GM18870 (cell line): Measurements from ENCODE around the gene CTXN1.
"Not testable (repeated sequence)": the region's sequence is repeated elsewhere in the genome, so short reads cannot be mapped to it uniquely, and the experiment has no call there.

ENCODE experiments used
- ATAC-seq: cut with Tn5 transposase; IDR thresholded peaks from one replicate; pipeline ENCODE4 v1.9.1; 2021; ENCODE audit warnings: moderate library complexity; ENCODE audit not compliant: unreplicated experiment

The CTXN1 gene

DNA sequence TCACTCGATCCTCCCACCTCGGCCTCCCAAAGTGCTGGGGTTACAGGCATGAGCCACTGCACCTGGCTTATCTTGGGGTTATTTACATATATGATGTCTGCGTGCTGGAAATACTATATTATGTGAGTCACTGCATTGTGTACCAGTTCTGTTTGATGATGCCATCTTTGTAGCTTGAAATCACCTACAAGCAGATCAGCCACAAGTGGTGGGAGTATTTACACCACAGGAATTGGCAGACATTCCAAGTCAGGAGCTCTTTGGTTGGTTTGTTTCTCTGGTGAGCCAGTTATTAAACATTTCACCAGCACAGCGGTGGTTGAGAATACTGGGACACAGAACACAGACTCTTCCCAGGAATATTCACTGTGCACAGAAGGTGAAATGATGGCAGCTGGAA lies 22.0 kb upstream of the CTXN1 start:
- ATAC-seq: no peak

DNA sequence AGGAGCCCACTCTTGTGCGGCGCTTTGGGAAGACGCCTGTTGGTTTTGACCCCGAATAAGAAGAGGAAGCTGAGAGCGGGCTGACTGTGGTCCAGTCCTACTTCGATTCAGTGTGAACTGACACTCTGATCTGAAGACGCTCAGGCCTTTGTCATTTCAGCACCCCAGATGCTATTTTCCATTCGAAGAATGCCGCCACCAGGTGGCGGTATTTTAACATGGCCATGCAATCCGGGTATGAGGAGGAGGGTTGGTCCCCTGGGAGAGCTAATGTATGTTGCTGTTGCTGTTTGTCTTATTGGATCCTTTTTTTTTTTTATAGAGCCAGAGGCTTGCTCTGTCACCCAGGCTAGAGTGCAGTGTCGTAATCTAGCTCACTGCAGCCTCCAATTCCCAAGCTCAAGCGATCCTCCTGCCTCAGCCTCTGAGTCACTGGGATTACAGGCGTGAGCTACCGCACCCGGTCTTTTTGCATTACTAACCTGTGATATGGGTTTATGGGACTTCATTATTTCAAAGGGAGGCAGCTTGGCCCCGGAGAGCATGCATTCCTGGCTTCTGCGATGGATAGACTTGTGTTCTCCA lies 18.3 kb upstream of the CTXN1 start:
- ATAC-seq: peak; percentile 23

DNA sequence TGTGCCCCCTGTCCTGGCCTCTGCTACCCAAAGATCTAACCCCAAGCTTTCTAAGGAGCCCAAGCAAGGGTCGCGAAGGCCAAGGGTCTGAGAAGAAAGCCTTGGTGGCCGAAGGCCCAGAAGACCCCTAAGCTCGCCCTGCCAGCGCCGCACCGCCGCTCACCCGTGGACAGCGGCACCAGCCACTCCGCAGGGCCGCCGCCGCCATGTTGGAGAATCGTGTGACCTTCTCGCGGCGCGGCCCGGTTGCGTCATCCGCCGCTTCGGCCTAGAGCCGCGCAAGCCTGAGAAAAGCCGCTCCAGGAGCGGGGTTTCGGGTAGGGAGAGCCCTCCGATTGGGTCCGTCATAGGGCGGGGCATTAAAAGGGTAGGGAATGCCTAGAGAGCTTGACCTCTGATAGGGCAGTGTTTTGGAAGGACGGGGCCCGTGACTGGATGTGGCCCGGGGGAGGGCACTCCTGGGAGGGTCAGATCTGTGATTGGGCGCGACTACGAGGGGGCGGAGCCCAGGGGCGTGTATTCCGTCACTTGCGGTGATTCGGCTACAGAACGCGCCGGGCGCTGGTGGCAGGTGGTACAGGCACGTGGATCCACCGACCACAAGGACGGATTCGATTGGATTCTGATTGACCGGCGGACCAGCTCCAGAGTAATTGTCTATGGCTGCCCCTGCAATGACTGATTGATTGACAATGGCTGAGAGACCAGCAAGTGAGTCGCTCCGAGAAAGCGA lies 17.7 kb upstream of the CTXN1 start, which contains the start of gene TIMM44:
Gene TIMM44, minus strand, starts transcription at position 223 of the 733 bp plus-strand sequence. Its CDS starts 15 bp downstream, at position 208.
- ATAC-seq: peak; percentile 93

GRCh38 chr19:7942981-7943443 lies 17.1 kb upstream of the CTXN1 start:
- no peak for ATAC-seq

DNA sequence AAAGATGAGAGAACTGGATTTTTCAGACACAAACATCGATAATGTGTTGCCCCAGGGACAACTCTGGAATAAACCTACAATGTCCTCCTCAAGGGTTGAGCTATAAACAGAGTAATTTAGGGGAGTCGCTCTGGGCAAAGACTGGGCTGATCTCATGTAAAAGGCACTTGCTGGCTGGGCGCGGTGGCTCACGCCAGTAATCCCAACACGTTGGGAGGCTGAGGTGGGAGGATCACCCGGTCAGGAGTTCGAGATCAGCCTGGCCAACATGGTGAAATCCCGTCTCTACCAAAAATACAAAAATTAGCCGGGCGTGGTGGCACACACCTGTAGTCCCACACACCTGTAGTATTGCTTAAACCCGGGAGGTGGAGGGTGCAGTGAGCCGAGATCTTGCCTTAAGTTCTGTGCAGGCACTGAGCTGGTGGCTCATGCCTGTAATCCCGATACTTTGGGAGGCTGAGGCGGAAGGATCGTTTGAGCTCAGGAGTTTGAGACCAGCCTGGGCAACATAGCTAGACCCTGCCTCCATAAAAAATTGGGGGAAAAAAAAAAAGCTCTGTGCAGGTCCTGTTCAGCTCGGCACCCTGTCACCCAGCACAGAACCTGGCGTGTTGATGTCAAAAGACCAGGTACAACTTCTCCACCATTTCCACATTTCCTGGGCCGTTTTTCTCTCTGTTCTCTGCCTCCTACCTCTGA lies 16.1 kb upstream of the CTXN1 start:
- no peak for ATAC-seq

DNA sequence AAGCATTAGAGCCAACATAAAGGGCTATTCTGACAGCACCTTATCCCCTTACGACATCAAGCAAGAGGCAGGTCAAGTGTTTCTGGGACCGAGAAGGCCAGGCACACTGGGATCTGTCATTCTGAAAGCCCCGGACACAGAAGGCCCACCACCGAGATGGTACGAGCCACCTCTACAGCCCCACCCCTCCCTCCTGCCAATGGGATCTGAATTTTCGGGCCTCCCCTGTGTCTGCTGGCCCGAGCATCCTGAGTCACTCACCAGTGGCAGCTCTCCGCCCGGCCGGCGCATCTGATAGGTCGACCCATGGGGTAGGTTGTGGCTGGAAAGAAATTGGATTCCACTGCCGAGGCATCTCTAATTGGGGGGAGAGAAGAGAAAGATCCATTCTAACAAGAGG lies 14.9 kb upstream of the CTXN1 start:
- ATAC-seq: no peak

DNA sequence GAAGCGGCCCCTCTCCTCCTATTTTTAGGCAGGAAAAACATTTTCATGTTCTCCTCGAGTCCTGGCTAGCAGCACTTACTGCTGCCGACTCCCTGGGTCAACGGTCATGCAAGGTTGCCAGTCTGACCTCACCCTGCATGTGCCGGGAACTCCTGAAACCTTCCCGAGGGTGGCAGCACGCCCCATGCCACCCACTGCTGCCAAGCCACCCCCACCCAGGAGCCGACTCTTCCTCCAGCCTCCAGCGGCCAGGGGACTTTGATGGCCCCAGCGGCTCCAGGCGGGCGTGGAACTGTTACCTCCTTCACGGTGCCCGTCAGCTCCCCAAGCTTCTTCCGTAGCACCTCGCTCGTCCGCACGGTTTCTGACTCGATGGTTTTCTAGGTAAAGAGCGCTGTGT lies 8.8 kb upstream of the CTXN1 start:
- no peak for ATAC-seq

DNA sequence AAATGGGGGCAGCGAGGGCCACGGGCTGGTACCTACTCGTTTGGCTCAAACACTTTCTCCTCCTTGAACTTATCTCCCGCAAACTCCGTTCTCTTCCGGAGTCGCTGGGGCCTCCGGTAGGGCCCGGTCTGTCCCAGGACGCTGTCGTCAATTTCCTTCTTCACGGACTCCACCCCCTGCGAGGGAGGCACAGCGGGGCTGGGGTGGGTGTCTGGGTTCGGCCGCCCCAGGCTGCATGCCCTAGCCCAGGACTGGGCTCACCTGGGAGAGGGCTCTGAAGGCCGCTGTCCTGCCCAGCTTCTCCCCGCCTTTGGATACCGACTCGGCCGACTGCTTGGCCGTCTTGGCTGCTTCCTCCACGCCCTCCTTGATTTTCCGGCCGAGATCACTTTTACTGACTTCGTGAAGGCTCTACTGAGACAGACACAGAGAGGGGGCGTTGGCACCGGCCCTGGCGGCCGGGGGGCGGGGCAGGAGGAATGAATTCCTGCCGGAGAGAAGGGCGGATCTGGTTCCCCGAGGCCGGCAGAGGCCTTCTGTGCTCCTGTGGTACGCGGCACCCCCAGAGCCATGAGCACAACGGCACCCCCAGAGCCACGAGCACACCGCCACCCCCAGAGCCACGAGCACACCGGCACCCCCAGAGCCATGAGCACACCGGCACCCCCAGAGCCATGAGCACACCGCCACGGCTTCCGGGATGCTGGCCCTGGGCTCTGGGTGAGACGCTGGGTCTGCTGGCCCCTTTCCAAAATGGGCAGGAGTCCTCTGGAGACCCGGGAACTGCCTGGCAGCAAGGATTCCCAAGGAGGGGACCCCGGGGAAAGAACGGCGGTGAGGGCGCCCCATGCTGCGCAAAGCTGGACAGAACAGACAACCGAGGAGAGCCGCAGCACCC lies 8.1 kb upstream of the CTXN1 start:
- ATAC-seq: no peak

- ATAC-seq: no peak
Measured at GRCh38 chr19:7933411-7933810, 7.5 kb upstream of the CTXN1 start.

DNA sequence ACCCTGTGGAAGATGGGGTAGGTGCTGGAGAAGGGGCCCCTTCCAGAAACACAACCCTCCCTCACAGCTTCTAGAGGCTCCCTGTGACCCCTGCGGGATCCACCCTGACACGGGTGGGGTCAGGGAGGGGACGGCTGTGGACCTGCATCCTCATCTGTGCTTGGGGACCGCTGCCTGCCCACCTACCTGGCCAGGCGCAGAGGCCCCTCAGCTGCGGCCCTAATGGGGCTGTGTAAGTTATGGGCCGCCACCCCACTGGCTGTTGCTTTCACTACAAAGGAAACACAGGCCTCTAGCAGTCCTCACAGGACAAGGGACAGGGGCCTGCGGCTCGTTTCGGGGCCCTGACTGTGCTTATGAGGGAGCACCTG lies 7.0 kb upstream of the CTXN1 start:
- no peak for ATAC-seq

- no peak for ATAC-seq
Measured at GRCh38 chr19:7932276-7932929, 6.5 kb upstream of the CTXN1 start.

DNA sequence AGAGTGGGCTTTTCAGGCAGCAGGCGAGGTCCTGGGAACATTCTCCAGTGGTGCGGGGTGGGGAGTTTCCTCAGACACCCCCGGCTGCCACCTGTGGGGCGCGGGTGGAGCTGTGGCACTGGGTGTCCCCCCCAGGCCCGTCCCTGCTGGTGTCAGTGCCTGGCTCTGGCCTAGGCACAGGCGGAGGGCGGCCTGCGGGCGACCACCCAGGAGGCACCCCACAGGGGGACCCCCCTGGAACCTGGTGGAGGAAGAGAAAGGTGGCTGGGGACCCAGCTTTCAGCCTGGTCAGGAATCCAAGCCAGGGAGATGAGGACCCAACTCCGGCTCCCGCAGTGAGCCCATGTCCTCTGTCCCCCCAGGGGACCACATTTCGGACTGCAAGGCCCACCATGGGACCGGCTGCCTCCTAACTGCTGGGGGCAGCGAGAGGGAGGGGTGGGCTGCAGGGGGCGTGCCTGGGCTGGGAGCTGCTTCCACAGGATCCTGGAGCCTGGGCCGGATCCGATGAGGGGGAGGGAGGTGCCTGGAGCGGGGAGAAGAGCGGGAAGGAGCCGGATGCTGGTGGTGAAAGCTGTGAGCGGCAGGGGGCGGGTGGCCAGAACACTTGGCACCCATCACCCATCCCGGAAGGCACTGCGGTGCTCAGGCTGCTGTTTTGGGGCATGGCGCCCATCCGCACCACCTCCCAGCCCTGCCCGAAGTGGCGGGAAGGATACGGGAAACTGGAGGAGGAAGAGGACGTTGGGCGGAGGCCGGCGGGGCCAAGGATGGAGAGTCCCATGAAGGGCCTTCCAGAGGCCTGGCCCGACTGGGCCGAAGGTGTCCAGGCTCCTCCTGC lies 5.5 kb upstream of the CTXN1 start:
- ATAC-seq: no peak

DNA sequence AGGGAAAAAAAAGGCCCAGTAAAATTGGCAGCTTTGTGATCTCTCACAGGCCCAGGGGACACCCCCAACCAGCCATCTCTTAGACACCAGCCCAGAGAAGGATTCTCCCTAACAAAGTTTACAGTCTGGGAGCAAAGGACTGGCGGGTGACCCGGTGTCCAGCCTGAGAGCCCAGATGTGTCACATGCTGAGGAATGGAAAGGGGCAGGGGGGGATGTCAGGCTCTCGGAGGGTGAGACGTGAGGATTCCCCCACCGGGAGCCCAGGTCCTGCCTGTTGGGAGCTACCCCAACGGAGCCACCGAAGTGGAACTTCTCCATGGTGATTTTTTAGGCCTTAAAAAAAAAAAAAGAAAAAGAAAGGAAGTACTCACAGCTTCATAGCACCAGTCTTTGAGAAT lies 4.8 kb upstream of the CTXN1 start:
- ATAC-seq: no peak

DNA sequence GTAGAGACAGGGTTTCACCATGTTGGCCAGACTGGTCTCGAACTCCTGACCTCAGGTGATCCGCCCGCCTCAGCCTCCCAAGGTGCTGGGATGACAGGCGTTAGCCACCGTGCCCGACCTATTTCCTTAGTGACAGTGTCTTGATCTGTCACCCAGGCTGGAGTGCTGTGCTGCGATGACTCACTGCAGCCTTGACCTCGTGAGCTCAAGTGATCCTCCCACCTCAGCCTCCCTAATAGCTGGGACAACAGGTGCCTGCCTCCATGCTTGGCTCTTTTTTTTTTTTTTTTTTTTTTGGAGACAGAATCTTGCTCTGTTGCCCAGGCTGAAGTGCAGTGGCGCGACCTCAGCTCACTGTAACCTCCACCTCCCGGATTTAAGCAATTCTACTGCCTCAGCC lies 4.1 kb upstream of the CTXN1 start:
- ATAC-seq: not testable (repeated sequence)

DNA sequence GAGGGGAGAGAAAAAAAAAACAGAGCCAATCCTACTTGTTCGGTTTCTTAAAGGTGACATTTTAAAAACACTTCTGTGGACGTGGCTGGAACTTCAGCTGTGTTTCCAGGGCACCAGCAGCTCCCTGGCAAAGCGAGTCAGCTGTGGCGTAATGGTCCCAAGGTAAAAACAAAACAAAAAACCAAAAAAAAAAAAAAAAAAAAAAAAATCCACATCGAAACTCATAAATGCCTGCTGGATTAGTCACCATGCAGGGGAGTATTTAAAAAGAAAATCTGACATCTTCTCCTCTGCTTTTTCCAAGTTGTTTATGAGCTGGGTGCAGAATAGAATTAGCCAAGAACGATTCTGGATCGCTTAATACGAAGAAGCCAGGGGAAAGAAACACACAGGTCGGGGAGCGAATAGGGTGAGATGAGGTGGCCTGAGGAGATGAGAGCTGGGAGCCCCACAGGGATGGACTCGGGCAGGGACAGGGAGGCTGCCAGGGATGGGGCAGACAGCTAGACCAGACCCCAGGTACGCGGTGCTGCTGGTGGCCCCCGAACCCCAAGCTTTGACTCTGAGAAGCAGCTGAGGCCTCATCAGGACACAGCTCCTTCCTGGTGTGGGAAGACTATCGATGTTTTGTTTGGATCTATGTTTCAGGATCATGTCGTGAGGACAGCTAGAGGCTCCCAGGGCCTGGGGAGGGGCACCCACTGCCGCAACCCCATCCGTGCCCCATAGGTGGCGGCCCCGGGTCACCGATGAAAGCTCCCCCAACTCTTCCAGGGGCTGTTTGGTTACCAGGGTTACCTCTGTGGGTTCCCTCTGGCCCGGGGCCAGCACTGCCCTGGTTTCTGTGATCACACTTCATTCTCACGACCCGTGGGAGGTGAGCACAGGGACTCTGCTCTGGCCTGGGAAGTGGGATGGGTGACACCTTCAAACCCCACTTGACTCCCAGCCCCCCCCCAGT lies 3.1 kb upstream of the CTXN1 start:
- ATAC-seq: no peak

- no peak for ATAC-seq
Measured at GRCh38 chr19:7928334-7928706, 2.4 kb upstream of the CTXN1 start.

DNA sequence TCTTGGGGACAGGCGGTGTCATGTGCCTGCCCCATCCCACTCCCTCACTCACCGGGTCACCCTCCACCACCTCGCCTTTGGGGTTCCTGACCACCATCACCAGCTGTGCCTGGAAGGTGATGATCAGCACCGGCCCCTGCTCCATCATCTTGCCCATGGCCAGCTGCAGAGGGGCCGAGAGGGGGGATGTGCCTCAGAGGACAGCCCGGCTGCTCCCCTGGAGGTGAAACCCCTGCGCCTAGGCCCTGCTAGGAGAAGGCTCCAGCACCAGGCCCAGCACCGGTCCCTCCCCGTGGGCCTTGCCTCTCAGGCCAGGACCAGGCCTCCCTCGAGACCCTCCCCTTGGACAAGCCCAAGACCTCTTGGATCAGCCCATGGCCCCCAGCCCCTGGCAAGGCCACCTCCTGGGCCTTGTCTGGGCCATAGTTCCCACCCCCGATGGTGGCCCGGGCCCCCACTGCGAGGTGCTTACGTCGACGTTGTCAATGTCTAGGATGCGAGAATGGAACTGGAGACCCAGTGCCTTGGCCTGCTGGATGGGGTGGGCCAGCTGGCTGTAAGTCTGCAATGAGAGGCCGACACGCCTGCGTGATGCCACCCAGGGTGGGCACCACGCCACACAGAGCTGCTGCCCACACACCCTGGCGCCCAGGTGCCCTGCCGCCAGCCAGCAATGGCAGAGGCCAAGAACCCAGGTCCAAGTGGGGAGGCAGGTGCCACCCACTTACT lies 1.8 kb upstream of the CTXN1 start:
- ATAC-seq: no peak
